Thyroid gland (tissue), 4 donors: ENCODE results near the gene TBXAS1.

Source experiments
- POLR2A ChIP-seq, 2 donors: fragments of 450-650 bp; IDR thresholded peaks; one replicate each; pipeline ENCODE4 v1.6.1; 2017; ENCODE audit warnings: antibody characterized with exemption in 2 of 2, mild to moderate bottlenecking in 2 of 2, moderate library complexity in 1 of 2
- TF ChIP-seq, protein P1 (sequence below), 6 experiments: fragments of 200-600 bp in 3 of 6; fragments of 450-650 bp in 3 of 6; sonication (generic) in 3 of 6; IDR thresholded peaks; one replicate each; pipeline ENCODE4 v1.5.1; 2016 to 2019; ENCODE audit warnings: antibody characterized with exemption in 6 of 6, mild to moderate bottlenecking in 2 of 6, inconsistent platforms in 1 of 6, moderate library complexity in 1 of 6

DNA sequence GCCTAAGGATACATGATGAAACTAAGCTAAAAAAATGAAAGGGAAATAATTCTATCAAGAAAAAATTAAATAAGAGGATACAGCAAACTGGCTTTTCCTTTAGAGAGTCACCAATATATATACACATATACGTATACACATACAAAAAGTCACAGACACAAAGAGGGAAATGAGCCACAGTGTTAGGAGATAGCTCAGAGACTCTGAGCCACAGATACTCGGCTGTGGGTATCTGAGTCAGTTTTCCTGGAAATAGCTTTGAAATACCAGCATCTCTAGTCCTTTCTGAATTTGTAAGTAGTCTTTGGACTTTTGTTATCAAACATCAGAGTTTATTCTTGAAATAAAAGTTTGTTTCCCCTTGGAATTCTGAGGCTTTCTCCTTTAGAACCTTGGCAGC, 111.8 kb downstream of the TBXAS1 start:
- TF ChIP-seq, protein P1, sequence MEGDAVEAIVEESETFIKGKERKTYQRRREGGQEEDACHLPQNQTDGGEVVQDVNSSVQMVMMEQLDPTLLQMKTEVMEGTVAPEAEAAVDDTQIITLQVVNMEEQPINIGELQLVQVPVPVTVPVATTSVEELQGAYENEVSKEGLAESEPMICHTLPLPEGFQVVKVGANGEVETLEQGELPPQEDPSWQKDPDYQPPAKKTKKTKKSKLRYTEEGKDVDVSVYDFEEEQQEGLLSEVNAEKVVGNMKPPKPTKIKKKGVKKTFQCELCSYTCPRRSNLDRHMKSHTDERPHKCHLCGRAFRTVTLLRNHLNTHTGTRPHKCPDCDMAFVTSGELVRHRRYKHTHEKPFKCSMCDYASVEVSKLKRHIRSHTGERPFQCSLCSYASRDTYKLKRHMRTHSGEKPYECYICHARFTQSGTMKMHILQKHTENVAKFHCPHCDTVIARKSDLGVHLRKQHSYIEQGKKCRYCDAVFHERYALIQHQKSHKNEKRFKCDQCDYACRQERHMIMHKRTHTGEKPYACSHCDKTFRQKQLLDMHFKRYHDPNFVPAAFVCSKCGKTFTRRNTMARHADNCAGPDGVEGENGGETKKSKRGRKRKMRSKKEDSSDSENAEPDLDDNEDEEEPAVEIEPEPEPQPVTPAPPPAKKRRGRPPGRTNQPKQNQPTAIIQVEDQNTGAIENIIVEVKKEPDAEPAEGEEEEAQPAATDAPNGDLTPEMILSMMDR (IDR thresholded peaks at IDR 0.05): no peak
- TF ChIP-seq POLR2A (IDR thresholded peaks at IDR 0.05): no peak
